CD4-positive, alpha-beta T cell treated with Interleukin-4 for 1 hour (primary cell): Measurements from ENCODE around the gene LRRC49.
"Not testable (repeated sequence)": the region's sequence is repeated elsewhere in the genome, so short reads cannot be mapped to it uniquely, and the experiment has no call there.

ENCODE experiments used
- DNase-seq, 2 donors: peaks; one replicate each; pipeline ENCODE4 v3.0.0-alpha.2; 2020 to 2022

The LRRC49 gene

DNA sequence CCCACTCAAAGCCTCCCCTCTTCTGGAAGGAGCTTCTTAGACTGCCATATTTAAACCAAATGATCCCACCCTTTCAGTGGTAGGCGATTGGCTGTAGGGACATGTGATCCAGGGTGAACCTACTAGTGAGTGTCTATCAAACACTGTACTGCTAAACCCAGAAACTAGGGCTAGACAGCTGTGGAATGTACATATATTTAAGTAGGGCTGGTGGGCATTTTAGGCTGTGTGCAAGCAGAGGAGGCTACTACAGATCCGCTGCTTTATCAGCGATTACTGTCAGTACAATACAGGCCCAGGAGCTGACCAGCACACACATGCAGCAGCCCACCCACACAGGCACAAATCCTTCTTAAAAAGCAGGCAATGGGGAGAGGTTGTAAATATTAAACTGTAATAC is 23.3 kb upstream of the LRRC49 start:
- no peak for DNase-seq

DNA sequence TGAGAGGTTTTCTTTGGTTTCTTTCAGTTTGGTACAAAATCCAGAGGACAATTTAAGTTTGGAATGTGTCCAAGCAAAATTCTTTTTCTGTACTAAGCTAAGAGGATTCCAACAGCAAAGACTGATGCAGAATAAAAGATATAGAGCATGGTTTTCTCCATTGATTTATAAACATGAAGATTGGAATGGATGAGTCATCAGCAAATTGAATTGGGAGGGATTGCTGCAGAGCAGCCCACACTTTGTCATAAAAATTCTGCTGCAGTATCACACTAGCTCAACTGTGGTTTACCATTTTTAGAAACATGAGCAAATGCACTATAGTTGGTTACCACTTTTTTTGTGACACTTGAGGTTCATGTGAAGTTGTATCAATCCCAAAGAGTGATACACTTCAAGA is 22.6 kb upstream of the LRRC49 start:
- no peak for DNase-seq

- not testable (repeated sequence) for DNase-seq
These were observed 21.1 kb upstream of the LRRC49 start for GRCh38 chr15:70871490-70871889.

- DNase-seq: no peak
These were observed 19.2 kb upstream of the LRRC49 start for GRCh38 chr15:70873232-70874054.

DNA sequence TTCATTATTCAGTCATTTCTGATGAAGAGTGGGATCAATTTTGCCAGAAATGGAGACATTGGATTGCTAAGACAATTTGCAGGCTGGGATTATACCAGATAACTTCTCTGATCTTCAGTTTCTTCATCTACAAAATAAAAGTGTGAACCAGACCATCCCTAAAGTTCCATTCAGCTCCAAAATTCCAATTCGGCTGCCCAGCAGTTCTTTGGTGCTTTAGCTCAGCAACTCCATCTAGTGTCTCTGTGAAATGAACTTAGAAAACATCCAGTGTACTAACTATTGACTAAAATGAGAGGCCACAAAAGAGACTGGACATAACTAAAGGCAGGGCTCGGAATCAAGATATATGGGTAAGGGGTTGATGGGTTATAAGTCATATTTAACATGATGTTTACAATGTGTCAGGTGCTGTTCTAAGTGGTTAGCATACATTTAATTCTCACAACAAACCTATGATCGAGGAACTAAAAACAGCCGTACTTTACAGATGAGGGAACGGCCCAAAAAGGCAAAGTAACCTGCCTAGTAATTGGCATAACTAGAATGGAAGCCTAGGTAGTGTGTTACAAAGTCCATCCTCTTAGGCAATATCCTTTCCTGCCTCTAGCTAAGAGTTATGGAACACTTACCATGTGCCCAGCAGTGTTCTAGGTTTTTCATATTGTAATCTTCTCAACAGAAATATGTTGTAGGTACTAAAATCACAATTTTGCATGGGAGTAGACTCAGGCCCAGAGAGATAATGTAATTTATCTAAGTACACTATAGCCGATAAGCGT is 17.4 kb upstream of the LRRC49 start:
- no peak for DNase-seq

DNA sequence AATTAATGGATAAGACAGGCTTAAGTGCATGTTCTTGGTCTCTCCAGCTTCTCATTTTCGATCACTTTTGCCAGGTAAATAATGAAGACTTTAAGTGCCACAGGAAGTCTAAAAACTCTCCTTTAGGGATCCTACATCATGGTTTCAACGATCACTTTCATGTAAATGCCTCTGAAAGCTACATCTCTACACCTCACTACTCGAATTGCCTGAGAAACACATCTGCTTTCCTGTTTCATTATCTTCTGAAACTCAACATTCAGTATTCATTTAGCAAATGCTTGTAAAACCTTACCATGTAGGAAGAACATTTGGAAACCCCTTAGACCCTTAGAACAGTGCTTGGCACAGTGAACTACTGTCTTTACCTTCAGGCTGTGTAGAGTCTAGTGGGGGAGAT is 16.6 kb upstream of the LRRC49 start:
- DNase-seq: no peak

DNA sequence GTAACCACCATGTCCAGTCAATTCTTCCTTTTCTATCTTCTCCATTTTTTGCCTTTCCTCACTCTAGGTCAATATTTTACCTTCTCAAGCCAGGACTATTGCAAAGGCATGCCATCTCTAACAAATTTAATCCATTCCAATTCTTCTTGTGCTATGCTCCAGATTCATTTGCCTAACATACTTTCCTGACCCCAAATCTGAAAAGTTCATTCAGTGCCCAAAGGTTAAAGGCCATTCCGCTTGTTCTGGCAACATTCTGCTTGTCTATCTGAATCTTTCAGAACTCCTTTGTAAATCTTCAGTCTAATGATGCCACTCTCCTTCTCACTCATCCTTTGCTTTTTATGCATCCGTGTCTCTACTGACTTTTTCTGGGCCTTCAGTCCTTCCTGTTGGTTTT is 15.9 kb upstream of the LRRC49 start:
- DNase-seq: no peak

DNA sequence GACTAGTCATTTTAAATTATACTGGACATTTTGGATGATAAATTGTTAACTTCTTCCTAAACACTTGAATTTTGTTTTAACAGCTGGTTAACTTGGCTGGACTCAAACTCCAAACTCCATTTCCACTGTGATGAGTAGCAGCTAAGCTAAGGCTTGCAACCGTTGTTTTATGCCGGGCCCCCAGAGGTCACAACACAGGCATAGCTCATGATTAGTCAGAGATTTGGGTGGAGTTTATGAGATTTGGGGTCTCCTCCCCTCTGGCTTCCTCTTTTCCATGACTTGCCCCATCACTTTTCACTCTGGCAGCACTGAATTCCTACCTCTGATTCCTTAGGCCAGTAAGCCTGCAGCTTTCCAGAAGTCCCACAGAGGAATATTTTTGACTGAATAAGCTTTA is 13.2 kb upstream of the LRRC49 start:
- no peak for DNase-seq

DNA sequence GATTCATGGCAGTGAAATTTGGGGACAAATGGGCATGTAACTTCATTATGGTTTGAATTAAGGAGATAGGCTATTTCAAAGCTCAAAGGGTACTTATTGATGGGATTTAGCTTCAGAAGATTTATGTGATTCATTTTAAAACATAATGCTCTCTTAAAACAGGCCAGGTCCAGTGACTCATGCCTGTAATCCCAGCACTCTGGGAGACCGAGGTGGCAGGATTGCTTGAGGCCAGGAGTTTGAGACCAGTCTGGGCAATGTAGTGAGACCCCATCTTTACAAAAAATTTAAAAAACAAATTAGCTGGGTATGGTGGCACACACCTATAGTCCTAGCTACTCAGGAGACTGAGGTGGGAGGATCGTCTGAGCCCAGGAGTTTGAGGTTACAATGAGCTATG is 11.8 kb upstream of the LRRC49 start:
- DNase-seq: no peak

- DNase-seq: no peak
These were observed 10.3 kb upstream of the LRRC49 start for GRCh38 chr15:70882361-70882760.

DNA sequence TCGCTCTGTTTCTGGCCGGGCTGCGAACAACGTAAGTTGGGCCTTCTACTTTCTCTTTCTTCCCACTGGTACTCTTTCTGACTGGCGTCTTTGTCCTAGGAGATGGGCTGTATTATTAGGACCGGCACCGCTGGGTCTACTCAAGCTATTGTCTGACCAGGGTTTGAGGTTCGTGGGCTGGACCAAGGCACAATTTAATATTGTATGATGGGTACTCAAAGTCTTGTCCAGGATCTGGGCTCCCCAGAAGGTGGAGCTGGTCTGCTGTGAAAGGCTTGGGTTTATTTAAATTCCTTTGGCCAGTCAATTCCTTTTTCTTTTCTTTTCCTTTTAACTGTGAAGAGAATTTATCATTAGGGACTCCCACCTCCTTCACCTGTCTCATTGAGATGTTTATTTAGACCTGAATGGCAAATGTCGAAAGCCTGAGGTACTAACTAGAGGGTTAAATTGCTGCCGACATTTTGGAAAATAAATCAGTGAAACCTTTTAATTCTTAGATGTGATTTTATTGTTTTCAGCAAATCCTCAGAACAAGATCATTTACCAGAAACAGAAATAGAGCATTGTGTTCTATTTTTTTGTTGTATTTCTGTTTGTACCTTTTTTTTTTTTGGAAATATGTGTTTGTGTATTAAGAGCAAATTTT is 410 bp downstream of the LRRC49 start:
- no peak for DNase-seq

DNA sequence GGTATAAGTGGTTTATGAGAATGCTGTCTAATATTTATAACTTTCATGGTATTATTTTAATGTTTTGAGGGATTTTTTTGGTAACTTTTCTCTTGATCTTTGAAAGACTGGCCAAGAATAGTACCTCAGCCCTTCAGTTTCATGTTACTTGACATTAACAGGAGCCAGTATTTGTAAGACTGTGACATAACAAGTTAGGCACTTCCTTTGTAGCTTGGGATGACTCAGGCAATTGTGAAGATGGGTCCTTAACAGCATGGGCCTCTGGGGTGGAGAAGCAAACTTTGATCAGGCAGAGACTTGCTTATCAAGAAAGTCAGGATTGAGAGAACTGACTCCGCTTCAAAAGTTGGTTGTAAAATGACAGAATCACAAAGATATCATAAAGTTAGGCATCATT is 9.5 kb downstream of the LRRC49 start:
- no peak for DNase-seq

GRCh38 chr15:70906842-70907241 is 14.2 kb downstream of the LRRC49 start:
- no peak for DNase-seq

DNA sequence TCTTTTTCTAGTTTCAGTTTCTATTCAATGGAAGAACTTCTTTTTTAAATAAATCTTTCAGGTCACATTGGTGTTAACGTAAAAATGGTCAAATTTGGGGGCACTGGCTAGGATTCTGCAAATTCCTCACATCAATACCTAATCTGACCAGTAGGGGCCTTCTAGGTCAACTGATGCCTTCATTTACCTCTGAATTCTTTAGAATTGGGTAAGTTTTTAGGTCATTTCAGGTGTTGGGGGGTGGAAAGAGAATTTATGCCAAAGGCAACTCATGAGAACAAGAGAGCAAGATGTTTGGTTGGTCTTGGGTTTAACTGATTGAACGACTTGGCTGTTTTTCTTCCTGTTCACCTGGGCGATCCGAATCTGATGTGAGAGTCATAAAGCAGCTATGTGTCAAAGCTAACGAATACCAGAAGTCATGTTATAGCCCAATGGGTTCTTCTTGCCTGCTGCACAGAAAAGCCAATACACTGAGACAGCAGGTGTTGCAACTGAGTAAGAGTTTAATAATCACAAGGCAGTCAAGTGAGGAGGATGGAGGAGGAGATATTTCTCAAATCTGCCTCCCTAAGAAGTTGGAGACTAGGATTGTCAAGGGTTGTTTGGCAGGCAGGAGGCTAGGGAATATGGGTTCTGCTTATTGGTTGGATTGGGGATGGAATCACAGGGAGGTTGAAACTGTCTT is 15.3 kb downstream of the LRRC49 start:
- DNase-seq: no peak

GRCh38 chr15:70910958-70911357 is 18.3 kb downstream of the LRRC49 start:
- DNase-seq: no peak

- no peak for DNase-seq
These were observed 19.6 kb downstream of the LRRC49 start for GRCh38 chr15:70912187-70912586.

- no peak for DNase-seq
These were observed 23.9 kb downstream of the LRRC49 start for GRCh38 chr15:70916531-70916930.

GRCh38 chr15:70917955-70918354 is 25.3 kb downstream of the LRRC49 start:
- DNase-seq: no peak

- no peak for DNase-seq
These were observed 28.5 kb downstream of the LRRC49 start for GRCh38 chr15:70920981-70921696.

DNA sequence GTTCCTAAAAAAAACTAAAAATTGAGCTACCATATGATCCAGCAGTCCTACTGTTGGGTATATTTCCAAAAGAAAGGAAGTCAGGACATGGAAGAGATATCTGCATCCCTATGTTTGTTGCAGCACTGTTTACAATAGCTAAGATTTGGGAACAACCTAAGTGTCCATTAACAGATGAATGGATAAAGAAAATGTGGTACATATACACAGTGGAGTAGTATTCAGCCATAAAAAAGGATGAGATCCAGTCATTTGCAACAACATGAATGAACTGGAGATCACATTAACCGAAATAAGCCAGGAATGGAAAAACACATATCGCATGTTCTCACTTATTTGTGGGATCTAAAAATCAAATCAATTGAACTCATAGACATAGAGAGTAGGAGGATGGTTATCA is 29.5 kb downstream of the LRRC49 start:
- DNase-seq: no peak

- DNase-seq: no peak
These were observed 30.9 kb downstream of the LRRC49 start for GRCh38 chr15:70923311-70924080.

DNA sequence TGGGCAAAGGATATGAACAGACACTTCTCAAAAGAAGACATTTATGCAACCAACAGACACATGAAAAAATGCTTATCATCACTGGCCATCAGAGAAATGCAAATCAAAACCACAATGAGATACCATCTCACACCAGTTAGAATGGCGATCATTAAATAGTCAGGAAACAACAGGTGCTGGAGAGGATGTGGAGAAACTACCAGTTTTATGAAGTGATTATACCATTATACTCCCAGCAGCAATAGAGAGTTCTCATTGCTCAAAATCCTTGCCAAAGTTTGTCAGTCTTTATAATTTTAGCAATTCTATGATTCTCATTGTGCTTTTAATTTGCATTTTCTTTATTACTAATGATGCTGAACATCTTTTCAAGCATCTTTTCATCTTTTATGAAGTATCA is 34.3 kb downstream of the LRRC49 start:
- not testable (repeated sequence) for DNase-seq
